GM23338 (cell line): ENCODE results near the gene RALY. TPM values are rescaled to one million over a fixed set of nuclear protein-coding genes. Genes with fewer than 3 reads are reported as not detected.

ENCODE experiments used
- ATAC-seq: fragments of 200-7000 bp; cut with Tn5 transposase; 3 replicates; pipeline ENCODE4 v1.9.1; 2020
- DNase-seq: peaks from one replicate; pipeline ENCODE4 v3.0.0-alpha.2; 2015; ENCODE audit warnings: low spot score
- H2AFZ ChIP-seq: fragments of 200-600 bp; sonication (generic); 2 replicates; pipeline ENCODE4 v1.8.0; 2016; ENCODE audit warnings: antibody characterized with exemption, mild to moderate bottlenecking, moderate library complexity
- H3F3A ChIP-seq: fragments of 200-600 bp; sonication (generic); replicated peaks from 2 replicates; pipeline ENCODE4 v1.8.0; 2017; ENCODE audit warnings: antibody characterized with exemption, mixed run types, low read depth
- H3K27ac ChIP-seq: fragments of 200-600 bp; sonication (generic); 2 replicates; pipeline ENCODE4 v1.6.1; 2016; ENCODE audit warnings: low read depth
- H3K27me3 ChIP-seq: fragments of 200-600 bp; sonication (generic); 2 replicates; pipeline ENCODE4 v1.8.0; 2016; ENCODE audit warnings: mild to moderate bottlenecking, mixed run types, moderate library complexity; ENCODE audit not compliant: insufficient read depth
- H3K36me3 ChIP-seq: fragments of 200-600 bp; sonication (generic); 2 replicates; pipeline ENCODE4 v1.8.0; 2016; ENCODE audit warnings: mild to moderate bottlenecking; ENCODE audit not compliant: insufficient read depth
- H3K4me1 ChIP-seq: fragments of 200-600 bp; sonication (generic); 2 replicates; pipeline ENCODE4 v1.8.0; 2016; ENCODE audit warnings: mild to moderate bottlenecking, moderate library complexity; ENCODE audit not compliant: insufficient read depth
- H3K4me2 ChIP-seq: fragments of 200-600 bp; sonication (generic); 2 replicates; pipeline ENCODE4 v1.7.1; 2017; ENCODE audit warnings: mixed run types
- H3K4me3 ChIP-seq: fragments of 200-600 bp; sonication (generic); 2 replicates; pipeline ENCODE4 v1.6.1; 2016; ENCODE audit warnings: mixed run types
- H3K79me2 ChIP-seq: fragments of 200-600 bp; sonication (generic); replicated peaks from 2 replicates; pipeline ENCODE4 v1.8.0; 2017; ENCODE audit warnings: mild to moderate bottlenecking; ENCODE audit not compliant: insufficient read depth
- H3K9me2 ChIP-seq: fragments of 200-600 bp; sonication (generic); 2 replicates; pipeline ENCODE4 v1.8.0; 2017; ENCODE audit not compliant: insufficient read depth
- H4K20me1 ChIP-seq: fragments of 200-600 bp; sonication (generic); replicated peaks from 2 replicates; pipeline ENCODE4 v1.8.0; 2017; ENCODE audit warnings: mild to moderate bottlenecking; ENCODE audit not compliant: insufficient read depth
- H3K27ac Mint-ChIP-seq: 2 replicates; pipeline ENCODE4 v1.8.0; 2020; ENCODE audit warnings: inconsistent platforms, mild to moderate bottlenecking, moderate library complexity, mixed read lengths
- H3K27me3 Mint-ChIP-seq: 3 replicates; pipeline ENCODE4 v1.8.0; 2022; ENCODE audit warnings: low read depth, mild to moderate bottlenecking, moderate library complexity, mixed read lengths, inconsistent platforms; ENCODE audit not compliant: insufficient read depth, poor library complexity
- H3K36me3 Mint-ChIP-seq: 3 replicates; pipeline ENCODE4 v1.8.0; 2021; ENCODE audit warnings: low read depth, mild to moderate bottlenecking, inconsistent platforms, moderate library complexity, mixed read lengths
- H3K4me1 Mint-ChIP-seq: 3 replicates; pipeline ENCODE4 v1.8.0; 2020; ENCODE audit warnings: mild to moderate bottlenecking, inconsistent platforms, mixed read lengths
- H3K4me3 Mint-ChIP-seq: 3 replicates; pipeline ENCODE4 v1.8.0; 2021; ENCODE audit warnings: moderate library complexity, mild to moderate bottlenecking, inconsistent platforms, mixed read lengths
- H3K9me3 Mint-ChIP-seq: 3 replicates; pipeline ENCODE4 v1.8.0; 2020; ENCODE audit warnings: moderate library complexity, mild to moderate bottlenecking, inconsistent platforms, mixed read lengths
- CREB1 ChIP-seq: fragments of 250-450 bp; sonication (Bioruptor Pico); IDR thresholded peaks from 2 replicates; pipeline ENCODE4 v1.5.0; 2020; ENCODE audit warnings: low read depth, mild to moderate bottlenecking, moderate library complexity
- CTCF ChIP-seq, 2 experiments: fragments of 200-600 bp in 1 of 2; sonication (generic) in 1 of 2; conservative IDR thresholded peaks; 2 replicates each; pipeline versions ENCODE4 v1.5.1 to v1.6.1; 2016 to 2017; ENCODE audit warnings: antibody characterized with exemption in 2 of 2, low read depth in 2 of 2, mild to moderate bottlenecking in 2 of 2, moderate library complexity in 1 of 2
- ETS1 ChIP-seq: IDR thresholded peaks from 2 replicates; pipeline ENCODE4 v1.6.1; 2016; ENCODE audit warnings: antibody characterized with exemption
- EZH2 ChIP-seq: fragments of 200-600 bp; sonication (generic); IDR thresholded peaks from one replicate; pipeline ENCODE4 v1.8.0; 2017; ENCODE audit warnings: antibody characterized with exemption, mild to moderate bottlenecking, low read depth; ENCODE audit not compliant: unreplicated experiment
- EZH2phosphoT487 ChIP-seq: fragments of 200-600 bp; sonication (generic); IDR thresholded peaks from one replicate; pipeline ENCODE4 v1.8.1; 2018; ENCODE audit warnings: antibody characterized with exemption; ENCODE audit not compliant: unreplicated experiment
- JUNB ChIP-seq: IDR thresholded peaks from one replicate; pipeline ENCODE4 v1.6.1; 2016; ENCODE audit warnings: antibody characterized with exemption; ENCODE audit not compliant: unreplicated experiment
- NANOG ChIP-seq: IDR thresholded peaks from 2 replicates; pipeline ENCODE4 v1.6.1; 2016; ENCODE audit warnings: antibody characterized with exemption, borderline replicate concordance
- POLR2AphosphoS5 ChIP-seq: IDR thresholded peaks from 2 replicates; pipeline ENCODE4 v1.6.1; 2016; ENCODE audit warnings: antibody characterized with exemption, low read depth
- REST ChIP-seq: IDR thresholded peaks from one replicate; pipeline ENCODE4 v1.6.1; 2018; ENCODE audit warnings: antibody characterized with exemption; ENCODE audit not compliant: unreplicated experiment
- STAT1 ChIP-seq: IDR thresholded peaks from one replicate; pipeline ENCODE4 v1.6.1; 2016; ENCODE audit warnings: antibody characterized with exemption; ENCODE audit not compliant: unreplicated experiment
- ZNF331 ChIP-seq: fragments of 250-450 bp; sonication (Bioruptor Pico); IDR thresholded peaks from 2 replicates; pipeline ENCODE4 v1.5.0; 2020; ENCODE audit warnings: low read depth, mild to moderate bottlenecking, moderate library complexity
- ZNF462 ChIP-seq: fragments of 250-450 bp; sonication (Bioruptor Pico); IDR thresholded peaks from 2 replicates; pipeline ENCODE4 v1.5.0; 2020; ENCODE audit warnings: mild to moderate bottlenecking, moderate library complexity
- polyA plus RNA-seq: library from polyadenylated mRNA; unstranded; fragments of >200 nt; fragmentation: Nextera tagmentation; extraction: Ambion mirVana; gene quantifications from 2 replicates; pipeline ENCODE4 v1.2.1, GENCODE V29; 2016
- total RNA-seq: library from RNA; depleted of rRNA; stranded (reverse); fragments of >200 nt; shearing (Covaris generic); gene quantifications from 2 replicates; pipeline ENCODE4 v1.2.3, GENCODE V29; 2014

The RALY gene
- total and polyA plus RNA-seq, 2 experiments from 2014 or later: 144 to 167 TPM

- Histone ChIP-seq H3K27ac (no peak overlapping the region), H3K36me3 (peaks cover 2% of the 10 kb centered on the region; the same call in 1 of the 2 replicates), H3K27me3 (no peaks in the 10 kb centered on the region), H3K4me2 (no peak overlapping the region), H4K20me1 (peaks cover 12% of the 10 kb centered on the region), H3K9me2 (no peaks in the 10 kb centered on the region), H3K79me2 (peaks cover 21% of the 10 kb centered on the region), H3K4me1 (peaks cover 9% of the 10 kb centered on the region), H2AFZ (no peak overlapping the region), H3F3A (no peaks in the 10 kb centered on the region; the same call in 1 of the 2 replicates), H3K4me3 (no peak overlapping the region)
- H3K27ac Mint-ChIP-seq: no peak overlapping the region
- H3K9me3 Mint-ChIP-seq: no peaks in the 10 kb centered on the region
- ATAC-seq (no peak), DNase-seq (no peak)
- H3K27me3 Mint-ChIP-seq: peaks cover 17% of the 10 kb centered on the region
- H3K36me3 Mint-ChIP-seq: peaks cover 14% of the 10 kb centered on the region
- no peak for TF ChIP-seq POLR2AphosphoS5
- no peak for TF ChIP-seq REST
- TF ChIP-seq ZNF331 (CRISPR knock-in tag): no peak
- no peak for TF ChIP-seq NANOG
- no peak for TF ChIP-seq CREB1 (CRISPR knock-in tag)
- no peak for TF ChIP-seq ZNF462
- TF ChIP-seq ETS1: no peak
- TF ChIP-seq CTCF (conservative IDR thresholded peaks at IDR 0.05; ENCODE audit: low read depth in 2 of 2): no peak
- no peak for TF ChIP-seq EZH2
- TF ChIP-seq STAT1: no peak
- TF ChIP-seq EZH2phosphoT487: no peak
- no peak for TF ChIP-seq JUNB
- peaks cover 9% of the 10 kb centered on the region; the same call in 2 of the 3 replicates for H3K4me1 Mint-ChIP-seq
- no peak overlapping the region for H3K4me3 Mint-ChIP-seq
Observed at GRCh38 chr20:34114809-34115208, 121.1 kb downstream of the RALY start.
